Left lobe of liver (tissue), 2 donors: Measurements from ENCODE around the gene ATF6B. TPM values are rescaled to one million over a fixed set of nuclear protein-coding genes. Genes with fewer than 3 reads are reported as not detected.
"Not testable (repeated sequence)": the region's sequence is repeated elsewhere in the genome, so short reads cannot be mapped to it uniquely, and the experiment has no call there.

Source experiments
- ATAC-seq: fragments of 200-7000 bp; cut with Tn5 transposase; one replicate; pipeline ENCODE4 v1.9.1; 2020; ENCODE audit warnings: mild to moderate bottlenecking, moderate library complexity
- DNase-seq: peaks from one replicate; pipeline ENCODE4 v3.0.0-alpha.2; 2020; ENCODE audit warnings: low spot score
- total RNA-seq: library from RNA; stranded (reverse); gene quantifications from one replicate; pipeline ENCODE4 v1.2.1, GENCODE V29; 2021
- donor health status: DM: no; HTN: no; CAD: no; lungs with moderate emphysema.
- donor health status: DM: no; HTN: yes; CAD: no.

Gene ATF6B
- total RNA-seq, 1 donor from 2014 or later, result 31.7 TPM

DNA sequence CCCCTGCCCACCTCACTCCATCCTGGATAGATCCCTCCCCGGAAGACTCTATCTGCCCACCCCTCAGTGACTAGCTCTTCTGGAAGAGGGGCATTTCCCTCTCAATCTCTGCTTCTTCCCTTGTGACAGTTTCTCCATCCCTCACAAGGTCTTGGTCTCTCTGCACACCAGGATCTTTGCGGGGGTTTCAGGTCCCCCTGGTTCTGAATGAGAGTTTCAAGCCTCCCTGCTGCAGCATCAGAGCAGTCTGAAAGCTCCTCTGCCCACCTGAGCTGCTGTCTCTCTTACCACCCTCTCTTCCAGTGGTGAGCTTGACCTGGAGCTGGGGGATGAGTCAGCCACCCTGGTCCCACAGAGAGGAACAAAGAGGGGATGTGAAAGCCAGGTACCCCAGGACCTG is 43.3 kb downstream of the ATF6B start:
- DNase-seq, result no peak
- ATAC-seq, result no peak

DNA sequence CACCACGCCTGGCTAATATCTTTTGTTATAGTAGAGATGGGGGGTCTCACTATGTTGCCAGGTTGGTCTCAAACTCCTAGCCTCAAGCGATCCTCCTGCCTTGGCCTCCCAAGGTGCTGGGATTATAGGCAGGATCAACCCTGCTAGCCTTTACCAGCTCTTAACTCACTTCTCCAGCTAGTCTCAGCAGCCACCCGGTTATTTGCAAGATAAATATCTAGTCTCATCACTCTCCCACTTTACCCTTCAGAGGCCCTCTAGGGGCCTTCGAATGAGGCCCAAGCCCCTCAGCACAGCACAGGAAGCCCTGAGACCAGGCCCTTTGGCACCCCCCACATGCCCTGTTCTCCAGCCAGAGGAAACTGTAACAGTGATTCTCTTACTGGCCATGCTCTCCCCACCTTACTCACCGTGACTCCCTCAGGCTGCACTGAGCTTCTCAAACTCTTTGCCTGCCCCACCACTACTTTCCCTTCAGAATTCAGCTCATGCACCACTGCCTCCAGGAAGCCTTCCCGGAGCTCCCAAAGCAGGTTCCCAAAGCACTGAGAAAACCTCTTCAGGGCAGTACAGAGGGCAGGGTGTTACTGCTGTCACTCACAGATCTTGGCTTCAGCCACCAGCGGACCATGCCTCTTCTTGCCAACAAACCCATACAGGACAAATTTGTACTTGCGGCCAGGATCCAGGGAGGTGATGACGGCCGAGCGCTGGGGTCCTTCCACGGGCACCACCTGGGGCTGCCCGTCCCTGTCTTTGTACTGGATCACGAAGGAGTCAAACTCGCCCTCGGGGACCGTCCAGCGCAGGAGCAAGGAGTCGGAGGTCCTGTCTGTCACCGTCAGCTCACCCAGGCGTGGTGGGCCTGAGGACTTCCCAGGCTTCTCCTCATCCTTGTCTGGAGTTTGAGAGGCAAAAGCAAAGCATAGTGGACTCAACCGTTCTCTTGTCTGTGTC is 44.0 kb downstream of the ATF6B start:
- no peak for DNase-seq

DNA sequence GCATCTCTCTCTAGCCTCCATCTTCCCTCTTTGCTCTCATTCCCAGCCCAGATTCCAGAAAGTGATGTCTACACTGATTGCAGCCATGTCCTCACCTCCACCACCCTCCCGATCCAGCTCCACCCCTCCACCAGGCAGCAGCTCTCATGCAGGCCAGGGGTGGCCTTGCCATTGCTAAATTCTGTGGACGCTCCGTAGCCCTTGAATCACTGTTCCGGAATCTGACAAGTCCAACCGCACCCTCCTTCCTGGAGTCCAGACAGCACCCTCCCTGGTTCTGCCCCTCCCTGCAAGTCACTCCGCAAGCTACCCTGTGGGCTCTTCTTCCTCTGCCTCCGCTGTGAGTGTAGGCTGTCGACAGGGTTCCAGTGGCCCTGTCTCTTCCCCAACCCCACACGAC is 45.1 kb downstream of the ATF6B start:
- ATAC-seq (no peak), DNase-seq (no peak)

More for the DNA sequence above, 44.0 kb downstream of the ATF6B start:
- no peak for ATAC-seq

DNA sequence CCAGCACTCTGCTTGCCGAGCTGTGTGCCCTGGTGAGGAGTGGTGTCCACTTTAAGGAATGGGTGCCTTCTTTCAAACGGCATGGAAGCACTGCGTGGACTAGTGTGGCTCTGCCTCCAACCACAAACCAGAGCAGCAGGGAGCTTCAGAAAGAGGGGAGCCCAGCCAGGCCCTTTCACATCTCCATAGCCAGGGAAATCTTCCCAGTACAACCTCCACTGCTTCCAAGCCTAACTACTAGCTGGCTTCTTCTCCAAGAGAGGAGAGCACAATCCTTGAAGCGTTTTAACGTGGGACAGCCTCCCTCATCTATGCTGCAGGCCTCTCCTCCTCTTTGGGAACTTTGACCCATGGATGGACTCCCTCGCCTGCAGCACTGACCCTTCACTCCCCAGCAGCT is 45.6 kb downstream of the ATF6B start:
- ATAC-seq, result no peak

DNA sequence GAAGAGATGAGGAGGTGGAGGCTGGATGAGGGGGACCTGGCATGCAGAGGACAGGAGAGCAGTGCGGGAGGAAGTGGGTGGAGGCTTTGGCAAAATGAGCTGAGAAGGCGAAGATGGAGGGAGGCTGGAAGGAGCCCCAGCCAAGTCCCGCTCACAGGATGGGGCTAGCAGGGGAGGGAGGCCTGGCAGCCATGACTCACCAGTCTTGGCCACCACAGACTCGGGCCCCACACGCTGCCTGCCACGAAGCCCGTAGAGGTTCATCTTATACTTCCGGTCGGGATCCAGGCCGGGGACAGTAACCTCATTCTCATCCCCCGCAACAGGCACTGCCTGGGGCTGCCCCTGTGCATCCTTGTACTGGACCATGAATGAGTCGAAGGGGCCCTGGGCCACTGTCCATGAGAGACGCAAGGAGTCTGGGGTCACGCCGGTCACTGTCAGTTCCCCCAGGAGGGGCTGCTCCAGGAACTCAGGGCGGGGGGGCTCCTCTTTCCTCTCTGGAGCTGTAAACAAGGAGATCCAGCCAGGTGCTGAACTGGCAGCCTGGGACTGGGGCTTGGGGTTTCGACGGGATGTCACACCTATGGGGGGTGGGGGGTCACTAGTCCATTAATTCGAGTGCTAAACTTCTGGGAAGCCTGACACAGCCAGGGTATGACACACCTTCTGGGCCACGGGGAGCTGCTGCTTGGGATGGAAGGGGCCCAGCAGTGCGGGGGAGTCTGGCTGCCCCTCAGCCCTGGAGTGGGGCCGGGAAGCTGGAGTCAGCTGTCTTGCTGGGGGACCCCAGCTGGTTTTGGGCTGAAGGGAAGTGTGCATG is 46.7 kb downstream of the ATF6B start:
- DNase-seq, result no peak
- ATAC-seq, result peak; percentile 21

More for the DNA sequence above, 45.6 kb downstream of the ATF6B start:
- DNase-seq, result no peak

DNA sequence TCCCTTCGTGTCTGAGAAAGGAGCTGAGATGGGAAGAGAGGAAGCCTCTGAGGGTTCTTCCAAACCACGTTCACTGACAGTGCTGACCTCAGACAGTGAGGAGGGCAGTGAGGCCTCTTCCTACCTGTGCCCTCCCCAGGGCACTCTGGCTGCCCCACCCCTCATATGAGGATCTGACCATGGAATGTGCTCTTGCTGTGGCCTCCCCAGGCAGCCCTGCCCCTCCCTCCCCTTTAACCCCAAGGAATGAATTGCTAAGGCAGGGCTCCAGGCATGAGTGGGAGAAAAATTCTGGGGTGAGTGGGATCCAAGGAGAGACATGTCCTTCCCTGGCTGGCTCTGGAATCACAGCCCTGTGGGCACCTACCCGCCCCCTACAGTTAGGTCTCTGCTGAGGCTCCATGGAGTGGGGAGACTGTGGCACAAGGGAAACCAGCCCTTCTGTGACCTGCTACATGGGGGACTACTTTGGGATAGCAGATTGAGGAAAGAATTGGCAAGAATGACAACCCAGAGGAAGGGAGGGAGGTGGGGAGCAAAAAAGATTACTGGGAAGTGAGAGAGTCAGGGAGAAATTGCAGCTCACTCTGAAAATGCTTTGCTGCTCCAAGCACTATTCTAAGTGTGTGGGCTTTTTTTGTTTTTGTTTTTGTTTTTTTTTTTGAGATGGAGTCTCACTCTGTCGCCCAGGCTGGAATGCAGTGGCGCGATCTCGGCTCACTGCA is 48.3 kb downstream of the ATF6B start:
- DNase-seq (no peak), ATAC-seq (no peak)

DNA sequence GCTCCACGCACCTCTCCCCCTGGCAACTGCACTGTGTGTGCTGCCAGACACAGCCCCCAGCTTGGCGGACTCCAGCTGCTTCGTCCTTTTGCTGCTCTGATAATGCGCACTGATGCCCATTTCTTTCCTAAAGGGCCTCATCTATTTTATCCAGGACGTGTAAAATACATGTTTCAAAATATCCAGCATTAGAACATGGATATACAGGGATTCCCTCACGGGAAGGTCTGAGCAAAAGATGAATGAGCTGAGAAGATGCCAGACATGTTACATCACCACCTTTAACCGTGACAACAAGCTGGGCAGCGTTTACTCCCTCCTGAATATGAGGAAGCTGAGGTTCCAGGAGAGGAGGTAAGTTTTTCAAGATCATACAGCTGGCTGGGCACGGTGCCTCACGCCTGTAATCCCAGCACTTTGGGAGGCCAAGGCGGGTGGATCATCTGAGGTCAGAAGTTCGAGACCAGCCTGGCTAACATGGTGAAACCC is 51.7 kb downstream of the ATF6B start:
- ATAC-seq (no peak), DNase-seq (no peak)

DNA sequence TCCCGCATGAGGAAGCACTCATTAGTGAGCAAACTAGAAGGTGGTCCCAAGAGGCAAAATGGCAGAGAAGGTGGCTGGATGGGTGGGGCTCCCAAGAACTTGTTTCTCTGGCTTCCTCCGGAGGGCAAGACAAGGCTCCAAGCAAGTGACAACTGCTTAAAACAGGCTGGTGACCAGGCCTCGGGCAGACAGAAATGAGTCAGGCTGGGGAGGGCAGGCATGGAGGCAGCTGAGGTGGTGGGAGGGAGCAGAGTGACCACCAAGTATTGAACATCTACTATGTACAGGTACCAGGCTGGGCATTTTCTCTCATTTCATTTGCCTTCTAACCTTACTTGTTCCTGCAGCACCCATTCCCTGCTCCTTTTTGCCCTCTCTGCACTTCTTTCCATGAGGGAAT is 52.3 kb downstream of the ATF6B start:
- ATAC-seq (no peak), DNase-seq (no peak)

DNA sequence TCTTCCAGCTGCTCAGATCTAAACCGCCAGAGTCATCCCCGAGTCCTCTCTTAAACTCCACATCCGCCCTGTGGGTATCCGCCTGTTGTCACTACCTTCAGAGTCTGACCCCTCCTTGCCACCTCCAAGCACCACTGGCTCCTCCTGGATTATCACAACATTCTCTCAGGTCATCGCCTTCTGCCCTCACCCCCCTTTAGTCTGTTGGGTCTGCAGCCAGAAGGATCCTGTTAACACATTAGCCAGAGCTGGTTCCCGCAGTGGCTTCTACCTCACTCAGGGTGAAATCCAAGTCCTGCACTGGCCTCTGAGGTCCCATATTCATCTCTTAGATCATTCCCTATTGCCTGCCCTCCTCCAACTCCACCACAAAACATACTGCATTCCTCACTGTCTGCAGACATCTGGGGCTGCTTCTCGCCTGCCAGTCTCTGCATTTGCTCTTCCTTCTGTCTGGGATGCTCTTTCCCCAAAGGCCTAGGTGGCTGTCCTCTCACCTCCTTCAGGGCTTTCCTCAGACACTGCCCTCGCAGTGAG is 53.0 kb downstream of the ATF6B start:
- ATAC-seq, result no peak
- DNase-seq, result no peak

DNA sequence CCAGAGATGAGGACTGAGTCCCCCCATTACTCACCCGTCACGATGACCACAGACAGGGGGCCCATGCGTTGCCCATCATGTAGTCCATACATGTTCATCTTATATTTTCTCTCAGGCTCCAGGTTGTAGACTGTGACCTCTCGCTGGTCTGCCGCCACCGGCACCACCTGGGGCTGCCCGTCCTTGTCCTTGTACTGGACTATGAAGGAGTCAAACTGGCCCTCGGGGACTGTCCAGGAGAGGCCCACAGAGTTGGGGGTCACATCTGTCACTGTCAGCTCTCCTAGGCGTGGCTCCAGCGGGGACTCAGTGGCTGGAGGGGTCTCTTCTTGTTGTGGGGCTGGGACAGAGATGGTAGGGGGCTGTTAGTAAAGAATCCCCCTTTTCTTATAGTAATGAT is 54.4 kb downstream of the ATF6B start:
- DNase-seq (no peak), ATAC-seq (no peak)

DNA sequence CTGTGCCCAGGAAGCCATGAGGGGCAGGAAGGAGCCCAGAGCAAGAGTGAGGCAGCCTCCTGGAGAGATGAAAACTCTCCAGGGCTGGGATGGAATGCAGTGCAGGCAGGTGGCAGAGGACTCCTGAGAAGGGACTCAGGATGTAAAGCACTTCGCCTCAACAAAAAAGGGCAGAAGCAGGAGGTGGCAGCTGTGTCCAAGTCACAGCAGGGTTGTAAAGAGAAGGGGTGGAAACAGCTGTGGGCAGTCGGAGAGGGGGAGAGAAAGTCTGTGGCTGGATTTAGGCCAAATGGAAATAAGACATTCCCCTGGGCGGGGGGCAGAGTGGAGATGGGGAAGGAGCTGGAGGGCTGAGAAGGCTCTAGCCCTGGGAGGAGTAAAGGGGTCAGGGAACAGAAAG is 54.9 kb downstream of the ATF6B start:
- no peak for ATAC-seq
- no peak for DNase-seq

DNA sequence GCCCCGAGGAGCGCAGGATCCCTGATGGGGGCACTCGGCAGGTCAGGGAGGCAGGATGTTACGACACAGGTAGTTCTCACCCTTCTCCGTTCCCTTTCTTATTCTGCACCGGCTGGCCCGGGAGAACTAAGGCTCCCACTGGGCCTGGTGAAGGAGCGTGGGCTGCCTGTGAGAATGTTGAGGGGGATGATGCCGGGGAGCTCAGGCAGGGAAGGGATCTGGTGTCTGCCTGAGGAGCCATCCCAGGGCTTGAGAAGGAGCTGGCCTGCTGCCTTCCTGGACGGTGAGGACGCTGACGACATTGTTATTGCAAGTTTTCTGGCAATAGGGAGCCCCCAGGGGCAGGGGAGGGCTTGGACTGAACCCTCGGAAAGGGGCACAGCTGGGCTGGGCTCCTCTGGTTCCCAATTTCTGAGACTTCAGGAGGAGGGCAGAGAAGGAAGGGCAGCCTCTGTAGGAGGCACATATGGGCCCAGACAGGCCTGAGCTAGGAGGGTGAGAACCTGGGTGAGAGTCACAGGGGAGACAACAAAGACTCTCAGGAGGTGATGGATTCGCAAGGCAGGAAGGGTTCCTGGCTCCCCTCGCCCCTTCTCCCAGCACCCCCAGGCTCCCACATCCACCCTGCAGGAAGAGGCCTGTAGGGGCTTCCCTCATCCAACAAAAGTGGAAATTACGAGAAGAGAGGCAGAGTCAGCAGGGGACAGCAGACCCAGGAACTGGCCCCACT is 57.1 kb downstream of the ATF6B start:
- no peak for ATAC-seq
- no peak for DNase-seq

DNA sequence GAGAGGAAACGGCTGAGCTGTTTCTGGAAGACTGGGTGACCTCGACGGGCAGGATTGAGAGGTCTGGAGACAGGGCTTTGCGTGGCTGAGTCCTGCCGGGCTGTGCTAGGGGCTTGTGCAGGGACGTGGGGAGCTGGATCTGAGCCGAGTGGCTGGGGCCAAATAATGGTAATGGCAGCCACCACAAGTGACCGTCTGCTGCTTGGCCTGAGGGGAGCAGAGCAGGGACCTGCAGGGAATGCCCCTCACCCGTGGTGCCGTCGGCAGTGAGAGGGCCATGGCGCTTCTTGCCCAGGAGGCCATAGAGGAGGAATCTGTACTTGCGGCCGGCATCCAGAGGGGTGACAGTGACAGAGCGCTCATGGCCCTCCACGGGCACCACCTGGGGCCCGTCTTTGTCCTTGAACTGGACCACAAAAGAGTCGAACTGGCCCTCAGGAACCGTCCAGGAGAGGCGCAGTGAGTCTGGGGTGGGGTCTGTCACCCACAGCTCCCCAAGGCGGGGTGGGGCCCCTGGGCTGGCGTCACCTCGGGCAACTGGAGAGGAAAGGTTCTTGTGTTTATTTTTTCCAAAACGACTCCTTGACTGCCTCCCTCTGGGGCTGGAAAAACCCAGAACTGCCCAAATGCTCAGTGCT is 58.0 kb downstream of the ATF6B start:
- no peak for ATAC-seq

DNA sequence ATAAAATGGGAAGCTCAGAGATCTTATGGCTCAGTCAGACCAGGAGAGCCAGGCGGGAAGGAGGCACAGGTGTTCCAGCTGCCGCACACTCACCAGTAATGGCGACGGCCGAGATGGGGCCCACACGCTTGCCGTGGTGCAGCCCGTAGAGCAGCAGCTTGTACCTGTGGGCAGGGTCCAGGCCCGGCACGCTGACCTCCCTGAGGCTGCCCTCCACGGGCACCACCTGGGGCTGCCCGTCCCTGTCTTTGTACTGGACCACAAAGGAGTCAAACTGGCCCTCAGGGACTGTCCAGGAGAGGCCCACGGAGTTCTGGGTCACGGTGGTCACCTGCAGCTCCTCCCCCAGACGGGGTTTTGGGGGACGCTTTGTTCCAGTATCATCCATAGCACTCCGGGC is 58.6 kb downstream of the ATF6B start:
- ATAC-seq, result no peak

More for the DNA sequence above, 58.0 kb downstream of the ATF6B start:
- no peak for DNase-seq

DNA sequence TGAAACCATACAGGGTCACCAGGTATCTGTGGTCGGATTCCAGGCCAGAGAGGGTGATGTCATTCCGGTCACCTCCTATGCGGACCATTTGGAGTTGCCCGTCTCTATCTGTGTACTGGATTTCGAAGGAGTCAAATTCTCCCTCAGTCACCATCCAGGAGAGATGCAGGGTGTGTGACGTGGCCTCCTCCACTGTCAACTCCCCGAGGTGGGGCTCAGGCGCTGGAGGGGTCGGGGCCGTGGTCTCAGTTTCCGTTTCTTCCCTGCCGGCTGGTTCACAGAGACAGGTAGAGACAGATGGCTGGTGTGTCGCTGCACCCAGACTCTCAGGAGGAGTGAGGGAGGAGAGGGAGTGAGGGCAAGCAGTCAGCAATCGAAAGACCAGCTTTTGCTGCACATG is 59.2 kb downstream of the ATF6B start:
- no peak for DNase-seq
- ATAC-seq, result no peak

More for the DNA sequence above, 58.6 kb downstream of the ATF6B start:
- no peak for DNase-seq

DNA sequence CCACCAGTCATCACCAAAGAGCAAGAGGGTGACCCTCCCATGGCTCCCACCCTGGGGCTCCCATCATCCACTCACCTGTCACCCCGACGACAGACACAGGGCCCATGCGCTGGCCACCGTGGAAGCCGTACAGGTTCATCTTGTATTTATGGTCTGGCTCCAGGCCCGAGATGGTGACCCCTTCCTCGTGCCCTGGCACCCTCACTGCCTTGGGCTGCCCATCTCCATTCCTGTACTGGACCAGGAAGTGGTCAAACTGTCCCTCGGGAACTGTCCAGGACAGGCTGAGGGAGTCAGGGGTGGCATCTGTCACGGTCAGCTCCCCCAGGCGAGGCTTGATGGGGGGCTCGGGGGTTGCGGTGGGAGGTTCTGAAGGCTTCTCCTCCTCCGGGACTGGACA is 59.7 kb downstream of the ATF6B start:
- not testable (repeated sequence) for ATAC-seq, DNase-seq

DNA sequence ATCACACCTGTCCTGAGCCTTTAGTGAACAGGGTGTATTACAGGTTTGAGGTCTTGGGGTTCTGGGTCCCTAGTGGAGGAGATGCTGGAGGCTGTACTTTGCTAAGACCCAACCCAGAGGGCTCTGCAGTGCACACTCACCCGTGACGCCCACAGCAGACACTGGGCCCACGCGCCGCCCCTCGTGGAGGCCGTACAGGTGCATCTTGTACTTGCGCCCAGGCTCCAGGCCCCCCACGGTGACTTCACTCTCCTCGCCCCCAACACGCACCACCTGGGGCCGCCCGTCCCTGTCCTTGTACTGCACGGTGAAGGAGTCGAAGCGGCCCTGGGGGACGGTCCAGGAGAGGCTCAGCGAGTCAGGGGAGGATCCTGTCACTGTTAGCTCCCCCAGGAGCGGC is 60.5 kb downstream of the ATF6B start:
- not testable (repeated sequence) for ATAC-seq, DNase-seq
